Coronary artery (tissue), 2 donors: ENCODE data around the gene GADD45G.

Experiments used
- DNase-seq: peaks from one replicate; pipeline ENCODE4 v3.0.0-alpha.2; 2017; ENCODE audit warnings: low spot score
- H3K27ac ChIP-seq, 2 donors: fragments of 200-600 bp; sonication (generic); one replicate each; pipeline ENCODE4 v1.5.1; 2016 to 2019
- H3K4me3 ChIP-seq: fragments of 200-600 bp; sonication (generic); 2 replicates; pipeline ENCODE4 v1.5.1; 2016; ENCODE audit warnings: mild to moderate bottlenecking, moderate library complexity
- CTCF ChIP-seq: fragments of 200-600 bp; sonication (generic); IDR thresholded peaks from one replicate; pipeline ENCODE4 v1.5.1; 2019; ENCODE audit warnings: antibody characterized with exemption

Gene GADD45G

GRCh38 chr9:89654025-89654662, 49.3 kb downstream of the GADD45G start:
- no peak for TF ChIP-seq CTCF
- DNase-seq: no peak
- H3K4me3 ChIP-seq: no peak overlapping the region
- no peak overlapping the region for H3K27ac ChIP-seq

- no peak overlapping the region for H3K27ac ChIP-seq
- H3K4me3 ChIP-seq: no peak overlapping the region
- DNase-seq: no peak
- TF ChIP-seq CTCF: no peak
These were observed 50.5 kb downstream of the GADD45G start for GRCh38 chr9:89655056-89655989.
